HG02973 (cell line): Measurements from ENCODE around the gene EHMT1.

Experiments
- ATAC-seq: cut with Tn5 transposase; IDR thresholded peaks from one replicate; pipeline ENCODE4 v1.9.1; 2021; ENCODE audit warnings: moderate library complexity; ENCODE audit not compliant: unreplicated experiment

The EHMT1 gene

GRCh38 chr9:137734181-137734580, 115.4 kb downstream of the EHMT1 start:
- no peak for ATAC-seq

DNA sequence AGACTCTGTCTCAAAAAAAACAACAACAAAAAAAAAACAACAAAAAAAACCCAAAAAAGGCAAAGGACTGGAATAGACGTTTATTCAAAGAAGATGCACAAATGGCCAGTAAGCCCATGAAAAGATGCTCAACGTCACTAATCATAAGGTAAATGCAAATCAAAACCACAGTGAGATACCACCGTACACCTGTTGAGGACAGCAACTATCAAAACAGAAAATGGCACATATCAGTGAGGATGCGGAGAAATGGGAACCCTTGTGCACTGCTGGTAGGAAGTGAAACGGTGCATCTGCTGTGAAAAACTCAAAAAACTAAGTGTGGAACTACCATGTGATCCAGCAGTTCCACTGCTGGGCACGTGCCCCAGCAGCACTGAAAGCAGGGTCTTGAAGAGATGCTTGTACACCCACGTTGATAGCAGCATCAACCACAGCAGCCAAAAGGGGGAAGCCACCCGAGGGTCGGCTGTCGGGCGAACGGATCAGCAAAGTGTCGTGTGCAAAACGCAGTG, 119.4 kb downstream of the EHMT1 start:
- peak; percentile 72 for ATAC-seq

DNA sequence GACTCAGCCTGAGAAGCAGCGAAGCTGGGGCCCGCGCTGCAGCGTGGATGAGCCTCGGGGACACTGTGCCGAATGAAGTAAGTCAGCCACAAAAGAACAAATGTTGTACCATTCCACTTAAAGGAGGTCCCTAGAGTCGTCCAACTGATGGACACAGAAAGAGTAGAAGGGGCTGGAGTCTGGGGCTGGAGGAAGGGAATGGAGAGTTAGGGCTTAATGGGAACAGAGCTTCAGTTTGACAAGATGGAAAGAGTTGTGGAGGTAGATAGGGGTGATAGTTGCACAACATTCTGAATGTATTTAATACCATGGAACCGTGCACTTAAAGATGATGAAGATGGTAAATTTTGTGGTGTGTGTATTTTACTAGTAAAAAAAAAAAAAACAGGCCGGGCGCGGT, 119.9 kb downstream of the EHMT1 start:
- ATAC-seq, result no peak

GRCh38 chr9:137739371-137740309, 120.8 kb downstream of the EHMT1 start:
- ATAC-seq, result no peak

GRCh38 chr9:137740312-137740711, 121.5 kb downstream of the EHMT1 start:
- no peak for ATAC-seq

DNA sequence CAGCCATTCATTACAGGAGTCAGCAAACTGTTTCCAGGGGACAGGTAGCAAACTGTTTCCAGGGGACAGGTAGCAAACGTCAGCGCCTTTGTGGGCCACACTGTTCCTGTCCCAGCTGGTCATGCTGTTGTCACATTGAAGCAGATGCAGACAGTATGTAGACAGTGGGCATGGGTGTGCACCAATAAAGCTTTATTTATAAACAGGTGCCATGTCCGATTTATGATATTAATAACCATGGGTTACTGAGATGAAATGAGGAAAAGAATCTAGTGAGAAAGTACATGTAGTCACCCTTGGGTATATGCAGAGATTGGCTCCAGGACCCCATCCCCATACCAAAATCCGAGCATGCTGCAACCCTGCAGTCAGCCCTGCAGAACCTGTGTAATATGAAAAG, 122.5 kb downstream of the EHMT1 start:
- ATAC-seq, result no peak

DNA sequence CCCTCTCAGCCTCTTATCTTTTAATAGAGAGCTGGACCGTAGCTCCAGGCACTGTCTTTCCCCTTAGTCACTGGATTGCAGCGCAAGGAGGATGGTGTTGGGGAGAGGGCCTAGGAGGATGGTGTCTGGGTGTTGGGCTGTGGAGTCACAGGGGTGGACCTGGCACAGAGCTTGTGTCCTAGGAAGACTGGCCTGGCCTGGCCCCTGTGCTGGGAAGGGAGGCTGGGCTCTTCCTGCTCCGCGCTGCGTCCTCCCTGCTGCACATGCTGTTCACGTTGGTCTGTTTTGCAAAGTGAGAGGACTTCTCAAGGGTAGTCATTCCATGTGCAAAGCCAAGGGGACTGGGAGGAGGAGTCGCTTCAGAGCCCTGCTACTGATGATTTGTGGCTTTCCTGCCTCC, 123.9 kb downstream of the EHMT1 start:
- ATAC-seq, result no peak

DNA sequence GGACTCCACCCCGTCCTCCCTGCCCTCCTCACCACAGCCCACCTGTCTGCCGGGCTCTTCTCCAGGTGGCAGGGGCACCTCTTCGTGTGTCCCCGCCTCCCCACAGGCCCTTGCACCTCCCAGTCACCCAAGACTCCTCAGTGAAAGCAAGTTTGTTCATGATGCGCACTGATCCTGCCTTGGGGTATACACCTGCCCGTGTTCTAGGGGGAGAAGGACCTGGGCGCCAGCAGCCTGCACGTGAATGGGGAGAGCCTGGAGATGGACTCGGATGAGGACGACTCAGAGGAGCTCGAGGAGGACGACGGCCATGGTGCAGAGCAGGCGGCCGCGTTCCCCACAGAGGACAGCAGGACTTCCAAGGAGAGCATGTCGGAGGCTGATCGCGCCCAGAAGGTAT, 124.9 kb downstream of the EHMT1 start:
- no peak for ATAC-seq

DNA sequence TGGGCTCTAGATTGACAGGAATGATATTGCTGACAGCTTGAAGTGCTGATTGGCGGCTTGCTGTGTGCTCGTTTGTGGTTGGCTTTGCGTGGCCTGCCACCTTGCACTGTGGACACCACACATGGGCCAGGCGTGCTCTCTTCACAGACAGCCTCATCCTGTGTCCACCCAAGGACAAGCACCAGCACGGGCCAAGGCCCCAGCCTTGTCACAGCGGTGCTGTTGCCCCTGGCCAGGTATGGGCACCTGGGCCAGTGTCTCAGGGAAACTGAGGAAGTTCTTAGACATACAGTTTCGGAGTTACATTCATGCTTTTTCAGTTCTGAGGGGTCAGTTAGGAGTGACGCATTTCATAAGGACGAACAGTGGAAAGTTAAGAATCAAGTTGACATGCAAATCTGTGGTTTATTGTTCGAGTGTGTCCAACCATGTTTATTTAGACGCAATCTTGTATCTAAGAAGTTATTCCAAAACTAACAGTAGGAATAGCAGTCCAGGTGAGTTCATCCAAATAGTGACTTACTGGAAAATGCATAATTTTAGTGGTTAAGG, 125.9 kb downstream of the EHMT1 start:
- ATAC-seq, result no peak

DNA sequence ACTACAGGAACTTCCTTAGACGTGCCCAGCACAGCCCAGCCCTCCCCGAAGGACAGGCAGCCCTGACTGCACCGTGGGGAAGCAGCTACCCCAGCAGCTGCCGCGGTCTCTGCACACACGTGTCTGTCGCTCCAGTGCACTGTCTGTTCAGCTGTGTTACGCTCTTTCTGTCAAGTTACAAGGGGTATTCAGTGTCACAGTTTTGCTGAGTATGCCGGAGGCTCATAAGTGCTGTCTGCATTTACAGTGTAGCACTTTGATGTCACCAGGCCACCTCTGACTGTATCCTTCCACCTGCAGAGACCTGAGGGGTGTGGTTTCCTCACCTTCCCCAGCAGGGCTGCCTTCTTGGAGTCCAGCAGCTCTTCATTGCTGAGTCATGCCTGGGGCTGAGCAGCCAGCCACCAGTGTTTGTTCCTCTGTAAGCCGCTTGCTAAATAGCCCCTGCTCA, 126.8 kb downstream of the EHMT1 start:
- ATAC-seq, result peak; percentile 62

- ATAC-seq, result no peak
Observed at GRCh38 chr9:137748311-137748710, 129.5 kb downstream of the EHMT1 start.

DNA sequence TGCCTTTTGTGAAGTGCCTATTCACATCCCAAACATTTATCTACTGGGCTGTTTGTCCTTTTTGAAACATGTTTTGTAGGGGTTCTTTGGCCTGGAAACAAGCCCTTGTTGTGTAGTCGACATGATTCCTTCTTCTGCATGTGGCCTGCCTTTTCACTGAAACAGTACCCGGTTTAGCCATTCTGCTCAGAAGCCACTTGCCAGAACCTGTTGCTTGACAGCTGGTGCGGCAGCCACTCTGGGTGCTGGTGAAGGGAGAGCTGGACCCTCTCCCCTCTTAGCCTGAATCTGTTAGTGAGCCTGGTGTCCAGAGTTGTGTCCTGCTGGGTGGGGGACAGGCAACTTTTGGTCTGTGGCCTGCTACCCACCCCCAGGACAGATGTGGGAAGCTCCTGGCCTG, 129.9 kb downstream of the EHMT1 start:
- no peak for ATAC-seq

GRCh38 chr9:137749511-137749910, 130.7 kb downstream of the EHMT1 start:
- ATAC-seq, result no peak

- ATAC-seq, result no peak
Observed at GRCh38 chr9:137750007-137750406, 131.2 kb downstream of the EHMT1 start.

- no peak for ATAC-seq
Observed at GRCh38 chr9:137750566-137750965, 131.8 kb downstream of the EHMT1 start.

DNA sequence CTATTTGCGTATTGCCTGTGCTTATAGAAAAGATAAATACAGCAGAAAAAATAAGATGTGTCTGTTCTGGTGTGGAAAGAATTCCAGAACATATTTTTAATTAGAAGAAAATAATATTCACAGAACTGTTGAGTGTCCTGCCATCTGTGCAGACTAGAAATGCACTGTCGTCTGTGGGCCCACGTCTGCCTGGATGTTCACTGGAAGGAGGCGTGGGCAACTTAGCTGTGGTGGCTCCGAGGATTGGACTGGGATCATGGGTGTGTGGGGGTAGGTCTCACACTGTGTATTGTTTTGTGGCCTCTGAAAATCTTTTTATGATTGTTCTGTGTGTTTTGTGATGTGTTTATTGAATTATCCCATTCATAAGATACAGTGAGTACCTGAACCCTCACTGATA, 132.8 kb downstream of the EHMT1 start:
- ATAC-seq, result no peak

DNA sequence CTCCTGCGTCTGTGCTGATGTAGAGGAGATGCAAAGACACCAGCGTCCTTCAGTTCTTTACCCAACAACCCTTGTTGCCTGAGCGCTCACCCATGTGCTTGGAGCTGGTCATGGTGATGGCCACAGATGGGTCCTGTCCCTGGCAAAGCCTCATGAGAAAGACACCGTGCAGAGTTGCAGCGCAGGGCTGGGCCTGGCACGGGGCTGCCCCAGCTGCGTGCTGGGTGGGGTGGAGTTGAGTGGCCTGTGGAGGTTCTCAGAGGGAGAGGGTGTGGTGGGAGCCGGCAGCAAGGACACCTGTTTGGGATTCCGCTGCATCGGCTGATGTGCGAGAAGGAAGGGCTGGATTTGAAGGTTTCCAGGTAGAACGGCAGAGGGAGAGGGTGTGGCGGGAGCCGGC, 133.6 kb downstream of the EHMT1 start:
- no peak for ATAC-seq

DNA sequence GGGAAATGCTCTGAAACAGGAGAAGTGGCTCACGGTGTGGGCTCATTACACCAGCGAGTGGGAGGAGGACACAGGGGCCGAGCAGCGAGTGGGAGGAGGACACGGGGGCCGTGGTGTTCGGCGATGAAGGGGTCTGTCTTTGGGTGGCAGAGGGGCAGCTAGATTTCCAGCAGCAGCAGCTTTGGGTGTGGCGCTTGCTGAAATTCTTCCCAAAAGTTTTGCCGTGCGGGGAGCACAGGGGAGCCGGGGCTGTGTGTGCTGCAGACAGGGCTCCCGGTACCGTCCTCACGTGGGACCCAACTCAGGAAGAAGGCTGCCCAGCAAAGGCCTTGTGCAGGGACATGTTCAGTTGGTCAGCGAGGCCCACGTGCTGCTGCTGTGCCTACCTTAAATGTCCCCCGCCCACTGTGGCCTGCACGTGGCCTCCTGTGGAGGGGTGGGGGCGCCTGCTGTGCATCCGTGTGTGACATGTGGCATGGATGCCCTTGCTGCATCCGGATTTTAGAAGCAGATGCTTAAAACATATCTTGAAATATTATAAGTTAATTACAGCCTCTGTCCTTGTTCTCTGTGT, 134.5 kb downstream of the EHMT1 start:
- ATAC-seq, result no peak

DNA sequence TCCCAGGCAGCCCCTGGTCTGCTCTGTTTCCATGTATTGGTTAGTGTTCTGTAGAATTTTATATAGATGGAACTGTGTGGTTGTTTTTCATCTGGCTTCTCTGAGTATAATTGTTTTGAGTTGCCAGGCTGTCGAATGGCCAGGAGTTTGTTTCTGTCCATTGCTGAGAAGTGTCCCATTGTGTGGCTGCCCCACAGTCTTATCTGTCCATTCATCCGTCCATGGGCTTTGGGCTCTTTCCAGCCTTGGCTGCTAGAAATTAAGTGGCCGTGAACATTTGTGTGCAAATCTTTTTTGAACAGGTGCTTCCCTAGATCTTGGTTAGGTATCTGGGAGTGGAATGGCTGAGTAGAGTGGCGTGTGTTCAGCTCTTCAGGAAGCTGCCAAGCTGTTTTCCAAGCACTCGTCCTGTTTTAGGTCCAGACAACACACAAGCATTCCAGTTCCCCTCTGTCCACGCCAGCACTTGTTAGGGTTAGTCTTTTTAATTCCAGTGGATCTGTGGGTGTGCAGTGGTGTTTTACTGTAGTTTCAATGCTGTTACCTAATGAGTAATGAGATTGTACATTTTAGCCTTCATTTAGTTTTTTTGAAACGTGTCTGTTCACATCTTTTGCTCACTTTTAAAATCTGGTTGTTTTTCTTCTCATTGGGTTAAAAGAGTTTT, 136.6 kb downstream of the EHMT1 start:
- ATAC-seq, result no peak

- no peak for ATAC-seq
Observed at GRCh38 chr9:137756045-137756744, 137.4 kb downstream of the EHMT1 start.

DNA sequence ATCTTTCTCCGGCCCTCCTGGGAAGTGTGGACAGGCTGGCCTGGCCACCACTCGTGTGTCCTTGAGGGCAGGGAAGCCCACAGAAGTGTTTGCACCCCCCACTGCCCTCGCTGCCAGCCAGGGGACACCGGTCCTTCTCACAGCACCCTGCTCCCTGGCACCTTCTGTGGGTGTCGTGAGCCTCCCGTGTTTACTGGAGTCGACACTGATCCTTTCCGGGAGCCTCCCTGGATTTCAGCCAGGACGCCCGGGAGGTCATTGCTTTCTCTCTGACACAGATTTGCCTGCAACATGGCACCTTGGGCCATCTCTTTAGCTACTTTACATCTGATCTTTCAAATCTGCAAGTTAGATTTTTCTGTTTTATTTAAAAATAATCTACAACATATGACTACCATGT, 138.3 kb downstream of the EHMT1 start:
- no peak for ATAC-seq
